A549 treated with Mapracorat at 1 μM for 4 hours (cell line): ENCODE data around the gene SPARC. TPM values are rescaled to one million over a fixed set of nuclear protein-coding genes. Genes with fewer than 3 reads are reported as not detected.

ENCODE experiments used
- total RNA-seq: library from RNA; stranded (reverse); fragments of 200-300 nt; extraction: Qiagen RNA extraction; gene quantifications from 5 replicates; pipeline ENCODE4 v1.2.3, GENCODE V29; 2022

The SPARC gene, protein sequence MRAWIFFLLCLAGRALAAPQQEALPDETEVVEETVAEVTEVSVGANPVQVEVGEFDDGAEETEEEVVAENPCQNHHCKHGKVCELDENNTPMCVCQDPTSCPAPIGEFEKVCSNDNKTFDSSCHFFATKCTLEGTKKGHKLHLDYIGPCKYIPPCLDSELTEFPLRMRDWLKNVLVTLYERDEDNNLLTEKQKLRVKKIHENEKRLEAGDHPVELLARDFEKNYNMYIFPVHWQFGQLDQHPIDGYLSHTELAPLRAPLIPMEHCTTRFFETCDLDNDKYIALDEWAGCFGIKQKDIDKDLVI
- total RNA-seq: 15.1 to 25.0 TPM (median 18.8 TPM) in 5 replicates

DNA sequence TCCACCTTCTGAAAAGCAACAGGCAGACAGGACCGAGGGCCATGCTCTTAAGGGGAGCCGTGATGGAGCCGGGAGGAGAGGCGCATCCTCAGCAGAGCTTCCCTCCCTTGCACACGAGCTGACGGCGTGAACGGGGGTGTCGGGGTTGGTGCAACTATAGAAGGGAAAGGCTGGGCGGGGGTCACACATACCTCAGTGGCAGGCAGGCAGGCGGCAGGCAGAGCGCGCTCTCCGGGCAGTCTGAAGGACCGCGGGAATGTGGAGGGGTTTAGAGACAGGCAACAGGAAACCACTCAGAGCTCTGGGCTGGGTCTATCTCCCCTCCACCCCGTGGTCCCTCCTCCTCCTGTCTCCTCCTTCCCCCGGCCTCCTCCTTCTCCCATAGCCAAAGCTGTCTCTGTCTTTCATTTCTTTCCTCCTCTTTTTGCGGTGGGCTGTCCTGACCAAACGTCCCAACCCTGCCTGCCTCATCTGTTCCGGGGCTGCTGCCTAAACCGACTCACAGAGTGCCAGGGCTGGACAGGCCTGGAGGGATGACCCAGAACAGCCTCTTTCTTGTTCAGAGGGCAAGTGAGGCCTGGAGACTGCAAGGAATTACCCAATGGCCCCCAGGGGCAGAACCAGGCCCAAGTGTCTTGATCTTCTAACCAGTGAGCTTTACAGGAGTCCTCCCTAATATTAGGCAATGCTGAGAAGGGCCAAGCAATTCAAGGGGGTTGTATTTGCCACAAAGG lies at the start of gene SPARC:
Gene SPARC, minus strand, starts transcription at position 242 of the 734 bp plus-strand sequence. CDS start 10,727 bp downstream, outside the sequence.

Other genes with a start within 250 kb of the SPARC start
- 7.7 to 10.3 TPM (median 8.5 TPM) in 5 replicates for gene SLC36A1, start 239.3 kb downstream of the SPARC start, total RNA-seq
- gene FAT2, start 95.6 kb downstream of the SPARC start, total RNA-seq: 0.04 TPM in 1 of 5 replicates, not detected in the others
- 189 to 219 TPM (median 200 TPM) in 5 replicates for gene ATOX1, start 71.7 kb upstream of the SPARC start, total RNA-seq
- 122 to 139 TPM (median 128 TPM) in 5 replicates for gene G3BP1, start 85.0 kb upstream of the SPARC start, total RNA-seq
- not detected in 5 replicates for gene GLRA1, start 237.9 kb upstream of the SPARC start, total RNA-seq